OCI-LY7 (cell line): ENCODE data around the gene ELMO1. TPM values are rescaled to one million over a fixed set of nuclear protein-coding genes. Genes with fewer than 3 reads are reported as not detected.

Experiments used
- BruUV-seq: library from RNA; stranded (reverse); fragments of 400-500 nt; replicated peaks from 2 replicates; lab custom pipeline; 2021; lab: Mats Ljungman, UMichigan
- CTCF ChIA-PET: fragments of 300-600 bp; sonication (Branson Sonifier 250); formaldehyde crosslinking; loops from one replicate; lab custom pipeline; 2022; ENCODE audit warnings: antibody characterized with exemption; ENCODE audit not compliant: unreplicated experiment; lab: Charles Lee
- POLR2A ChIA-PET: fragments of 300-600 bp; sonication (Branson Sonifier 250); formaldehyde crosslinking; loops from one replicate; lab custom pipeline; 2022; ENCODE audit warnings: antibody characterized with exemption; lab: Charles Lee
- DNase-seq: peaks from one replicate; pipeline ENCODE4 v3.0.0-alpha.2; 2015; ENCODE audit warnings: low spot score
- H2AFZ ChIP-seq: fragments of 200-600 bp; sonication (generic), shearing (Covaris generic); 2 replicates; pipeline ENCODE4 v1.6.1; 2014; ENCODE audit warnings: mild to moderate bottlenecking, antibody characterized with exemption, low read length, moderate library complexity
- H3K27ac ChIP-seq: fragments of 200-600 bp; sonication (generic); 2 replicates; pipeline ENCODE4 v1.5.1; 2014; ENCODE audit warnings: mixed run types, low read depth, mild to moderate bottlenecking, moderate library complexity, low read length, inconsistent platforms; ENCODE audit not compliant: poor library complexity, severe bottlenecking
- H3K36me3 ChIP-seq: fragments of 200-600 bp; sonication (generic); 2 replicates; pipeline ENCODE4 v1.6.1; 2014; ENCODE audit warnings: mild to moderate bottlenecking, antibody characterized with exemption, low read length, moderate library complexity, mixed read lengths; ENCODE audit not compliant: insufficient read depth
- H3K4me1 ChIP-seq: fragments of 200-600 bp; sonication (generic); 2 replicates; pipeline ENCODE4 v1.5.1; 2014; ENCODE audit warnings: mild to moderate bottlenecking, low read length; ENCODE audit not compliant: insufficient read depth, poor library complexity, severe bottlenecking
- H3K4me2 ChIP-seq: fragments of 200-600 bp; sonication (generic); 2 replicates; pipeline ENCODE4 v1.6.1; 2014; ENCODE audit warnings: mild to moderate bottlenecking, low read length
- H3K4me3 ChIP-seq: fragments of 200-600 bp; sonication (generic); 2 replicates; pipeline ENCODE4 v1.5.1; 2014; ENCODE audit warnings: mild to moderate bottlenecking, low read depth, low read length; ENCODE audit not compliant: poor library complexity, severe bottlenecking
- H3K79me2 ChIP-seq: fragments of 200-600 bp; sonication (generic); 2 replicates; pipeline ENCODE4 v1.6.1; 2016; ENCODE audit warnings: low read depth, mild to moderate bottlenecking, low read length, moderate library complexity, mixed read lengths; ENCODE audit not compliant: insufficient read depth
- H3K9me2 ChIP-seq: fragments of 200-600 bp; sonication (generic); 2 replicates; pipeline ENCODE4 v1.6.1; 2016; ENCODE audit warnings: mild to moderate bottlenecking, low read length, mixed read lengths; ENCODE audit not compliant: insufficient read depth
- H3K9me3 ChIP-seq: fragments of 200-600 bp; sonication (generic); 2 replicates; pipeline ENCODE4 v1.6.1; 2014; ENCODE audit warnings: mild to moderate bottlenecking, mixed run types, low read length, mixed read lengths
- H4K20me1 ChIP-seq: fragments of 200-600 bp; sonication (generic); 2 replicates; pipeline ENCODE4 v1.6.1; 2014; ENCODE audit warnings: mild to moderate bottlenecking, antibody characterized with exemption, low read length, moderate library complexity, mixed read lengths; ENCODE audit not compliant: insufficient read depth
- CTCF ChIP-seq: fragments of 200-600 bp; sonication (generic); conservative IDR thresholded peaks from 2 replicates; pipeline ENCODE4 v1.5.1; 2014; ENCODE audit warnings: mild to moderate bottlenecking, antibody characterized with exemption, low read length, moderate library complexity, mixed read lengths
- EZH2phosphoT487 ChIP-seq: fragments of 200-600 bp; sonication (generic); IDR thresholded peaks from 2 replicates; pipeline ENCODE4 v1.6.1; 2018; ENCODE audit warnings: low read depth, borderline replicate concordance, mild to moderate bottlenecking, mixed run types, antibody characterized with exemption, low read length, moderate library complexity, mixed read lengths
- intact Hi-C: fragments of 100-400 bp; cut with micrococcal nuclease; formaldehyde crosslinking; loops from one replicate; pipeline ENCODE4 v1.10.0; 2022; ENCODE audit not compliant: unreplicated experiment
- total RNA-seq, 2 experiments: library from RNA; depleted of rRNA in 1 of 2; stranded (reverse); fragments of >200 nt in 1 of 2; shearing (Covaris generic) in 1 of 2; gene quantifications; 2 replicates each; pipeline ENCODE4 v1.2.3, GENCODE V29; 2014 to 2022

The ELMO1 gene
- total RNA-seq, 2 experiments from 2014 or later: 101 to 103 TPM

GRCh38 chr7:37393476-37393875, 55.2 kb downstream of the ELMO1 start:
- Histone ChIP-seq H3K4me3 (no peak overlapping the region), H3K4me2 (no peak overlapping the region), H3K27ac (no peak overlapping the region), H2AFZ (no peak overlapping the region), H3K4me1 (no peaks in the 10 kb centered on the region), H4K20me1 (no peaks in the 10 kb centered on the region), H3K36me3 (no peaks in the 10 kb centered on the region), H3K9me2 (no peaks in the 10 kb centered on the region), H3K9me3 (no peaks in the 10 kb centered on the region), H3K79me2 (no peaks in the 10 kb centered on the region)
- intact Hi-C loops: no loop called here
- TF ChIP-seq EZH2phosphoT487: no peak
- TF ChIP-seq CTCF: no peak
- BruUV-seq: no TSS peak
- ChIA-PET POLR2A (interaction anchor here (0.5 kb wide), 1 partner anchor 640 kb away, joined by 4 read pairs; no protein-coding TSS in a partner anchor), CTCF (no interaction called here)
- DNase-seq: no peak

- CTCF ChIA-PET: no interaction called here
- BruUV-seq: no TSS peak
- intact Hi-C loops: no loop called here
Measured at GRCh38 chr7:37392673-37393017, 56.0 kb downstream of the ELMO1 start.

More at GRCh38 chr7:37392673-37393017, 56.0 kb downstream of the ELMO1 start:
- Histone ChIP-seq H3K27ac (no peak overlapping the region), H3K9me2 (no peaks in the 10 kb centered on the region), H3K4me3 (no peak overlapping the region), H3K79me2 (no peaks in the 10 kb centered on the region), H3K4me1 (no peaks in the 10 kb centered on the region), H2AFZ (no peak overlapping the region), H3K36me3 (no peaks in the 10 kb centered on the region), H3K4me2 (no peak overlapping the region), H4K20me1 (no peaks in the 10 kb centered on the region), H3K9me3 (no peaks in the 10 kb centered on the region)
- no peak for DNase-seq
- TF ChIP-seq CTCF (no peak), EZH2phosphoT487 (no peak)
- POLR2A ChIA-PET: no interaction called here
